ENCODE data around the gene KNSTRN.

KNSTRN gene, protein sequence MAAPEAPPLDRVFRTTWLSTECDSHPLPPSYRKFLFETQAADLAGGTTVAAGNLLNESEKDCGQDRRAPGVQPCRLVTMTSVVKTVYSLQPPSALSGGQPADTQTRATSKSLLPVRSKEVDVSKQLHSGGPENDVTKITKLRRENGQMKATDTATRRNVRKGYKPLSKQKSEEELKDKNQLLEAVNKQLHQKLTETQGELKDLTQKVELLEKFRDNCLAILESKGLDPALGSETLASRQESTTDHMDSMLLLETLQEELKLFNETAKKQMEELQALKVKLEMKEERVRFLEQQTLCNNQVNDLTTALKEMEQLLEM

GRCh38 chr15:40382580-40383456 lies at the start of gene KNSTRN:
Gene KNSTRN (plus strand): TSS chr15:40382721. CDS start chr15:40382836, 115 bp downstream.
- DNase-seq: peak; percentile 92

- peak; percentile 73 for DNase-seq
Observed at GRCh38 chr15:40333922-40334492, 48.5 kb upstream of the KNSTRN start.

GRCh38 chr15:40334541-40334940 lies 48.0 kb upstream of the KNSTRN start:
- no peak for DNase-seq

- DNase-seq: no peak
Observed at GRCh38 chr15:40334941-40335795, 47.4 kb upstream of the KNSTRN start.

DNA sequence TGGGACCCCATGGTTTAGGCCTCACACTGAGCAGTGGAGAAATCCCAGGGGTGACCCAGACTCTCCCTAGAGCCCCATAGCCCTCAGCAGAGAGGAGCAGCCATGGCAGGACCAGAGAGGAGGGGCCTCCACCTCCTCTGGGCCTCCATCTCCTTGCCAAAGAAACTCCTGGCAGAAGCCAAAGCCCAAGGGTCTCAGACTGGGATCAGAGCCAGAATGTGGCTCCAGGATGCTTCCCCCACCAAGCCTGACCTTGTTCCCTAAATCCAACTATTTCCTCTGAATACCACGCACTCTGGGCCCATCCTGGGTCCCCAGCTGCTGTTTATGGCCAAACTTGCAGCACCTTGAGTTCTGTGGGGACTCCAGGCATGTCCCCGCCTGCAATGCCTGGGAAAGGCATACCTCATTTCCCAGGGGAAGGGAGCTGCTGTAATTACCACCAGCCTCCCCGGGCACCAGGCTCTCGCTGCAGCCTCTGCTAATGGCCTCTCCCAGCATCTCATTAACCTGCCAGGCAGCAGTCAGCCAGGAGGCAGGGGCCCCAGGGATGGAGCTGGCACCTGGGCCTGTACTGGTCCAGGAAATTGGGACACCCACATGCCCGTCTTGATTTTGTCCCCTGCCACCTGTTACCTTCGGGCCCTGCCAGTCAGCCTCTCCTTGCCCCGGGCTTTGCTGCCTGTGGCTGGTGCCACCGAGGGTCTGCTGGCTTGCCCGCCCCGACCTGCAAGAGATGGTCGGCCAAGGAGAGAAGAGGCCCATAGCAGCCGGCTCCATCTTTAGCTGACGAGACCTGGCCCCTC lies 46.4 kb upstream of the KNSTRN start:
- no peak for DNase-seq

DNA sequence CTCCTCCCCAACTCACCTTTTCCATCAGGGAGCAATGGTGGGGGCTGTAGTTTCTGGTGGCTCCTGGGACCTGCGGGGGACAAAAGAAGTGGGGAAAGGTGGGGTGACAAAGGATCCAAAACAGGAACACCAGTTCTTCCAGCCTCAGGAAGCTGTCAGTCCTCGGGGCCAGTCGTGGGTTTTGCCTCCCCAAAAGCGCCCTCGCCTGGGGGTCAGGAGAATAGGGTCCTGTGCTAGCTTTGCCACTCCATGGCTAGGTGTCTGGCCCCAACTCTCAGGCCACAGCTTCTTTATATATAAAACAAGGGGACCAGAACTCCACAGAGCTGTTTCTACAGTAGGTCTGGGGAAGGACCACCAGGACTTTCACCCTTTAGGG lies 45.8 kb upstream of the KNSTRN start:
- no peak for DNase-seq

DNA sequence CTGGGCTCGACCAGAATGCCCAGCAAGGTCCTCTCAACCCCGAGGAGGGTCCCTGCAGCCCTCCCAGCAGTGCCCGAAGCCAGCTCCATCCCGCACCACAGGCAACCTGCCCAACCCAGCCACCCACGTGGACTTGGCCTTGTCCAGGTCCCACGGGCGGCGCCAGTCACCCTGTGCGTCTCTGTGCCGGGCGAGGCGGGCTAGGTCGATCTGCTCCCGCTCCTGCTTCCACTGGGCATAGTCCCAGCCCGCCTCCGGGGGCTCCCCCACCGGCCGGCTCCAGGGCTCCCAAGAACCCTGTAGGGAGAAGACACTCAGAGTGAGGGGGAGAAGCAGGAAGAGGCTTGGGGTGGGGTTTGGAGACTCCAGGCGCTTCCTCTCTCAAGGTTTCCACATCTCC lies 44.9 kb upstream of the KNSTRN start:
- no peak for DNase-seq

DNA sequence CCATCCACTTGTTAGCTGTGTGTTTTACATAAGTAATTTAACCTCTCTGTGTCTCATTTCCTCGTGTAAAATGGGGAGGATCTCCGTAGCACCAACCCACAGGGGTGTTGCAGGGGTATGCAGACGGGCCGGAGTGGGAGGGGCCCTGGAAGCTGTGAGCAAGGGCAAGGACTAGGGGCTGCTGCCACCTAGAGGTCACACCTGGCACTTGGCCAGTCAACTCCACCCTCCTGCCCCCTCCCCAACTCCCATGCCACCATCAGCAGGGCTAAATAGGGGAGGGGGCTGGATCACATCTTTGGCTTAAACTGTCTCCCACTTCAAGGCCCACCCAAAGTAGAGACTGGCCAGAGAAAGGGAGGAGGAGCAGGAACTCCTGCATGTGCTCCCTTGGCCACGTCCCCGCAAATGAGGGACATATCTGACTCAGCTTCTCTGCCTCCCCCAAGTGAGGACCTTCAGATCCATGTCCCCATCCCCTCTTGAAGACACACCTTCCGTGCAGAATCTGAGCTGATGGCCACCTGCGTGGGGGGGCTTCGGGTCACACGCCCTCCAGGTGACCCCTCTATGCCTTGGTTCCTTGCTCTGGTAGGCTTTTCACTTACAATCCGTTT lies 44.4 kb upstream of the KNSTRN start:
- DNase-seq: no peak

DNA sequence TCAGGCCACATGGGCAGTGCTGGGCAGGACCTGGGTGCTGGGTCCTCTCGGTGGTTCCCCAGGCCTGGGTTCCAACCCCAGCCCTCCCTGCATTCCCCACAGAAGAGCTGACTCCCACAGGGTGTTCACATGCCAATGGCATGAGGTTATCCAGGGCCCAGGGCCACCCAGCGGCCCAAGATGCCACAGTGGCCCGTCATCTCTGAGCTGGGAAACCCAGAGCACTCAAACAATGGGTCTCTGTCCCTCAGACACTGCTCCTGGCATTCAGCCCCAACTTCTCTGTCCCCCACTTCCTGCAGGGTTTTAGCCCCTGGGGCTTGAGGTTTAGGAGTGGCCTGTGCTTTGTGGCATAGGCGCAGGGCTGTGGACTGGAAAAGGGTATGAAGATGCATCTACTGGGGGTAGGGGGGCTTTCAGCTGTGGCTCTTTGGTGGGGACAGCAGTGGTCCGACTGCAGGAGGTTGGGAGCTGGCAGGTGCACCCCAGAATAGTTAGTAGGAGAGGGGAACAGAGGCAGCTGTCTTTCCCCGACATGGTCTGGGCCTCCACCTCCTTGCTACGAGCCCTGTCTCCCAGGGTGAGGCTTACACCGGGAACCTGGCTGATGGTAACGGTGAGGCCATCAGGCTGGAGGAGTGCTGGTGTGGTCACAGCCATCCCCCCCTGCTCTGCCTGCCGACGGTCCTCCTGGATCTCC lies 43.5 kb upstream of the KNSTRN start:
- no peak for DNase-seq

GRCh38 chr15:40339621-40339945 lies 42.9 kb upstream of the KNSTRN start:
- no peak for DNase-seq

GRCh38 chr15:40340038-40340739 lies 42.3 kb upstream of the KNSTRN start:
- DNase-seq: peak; percentile 68

DNA sequence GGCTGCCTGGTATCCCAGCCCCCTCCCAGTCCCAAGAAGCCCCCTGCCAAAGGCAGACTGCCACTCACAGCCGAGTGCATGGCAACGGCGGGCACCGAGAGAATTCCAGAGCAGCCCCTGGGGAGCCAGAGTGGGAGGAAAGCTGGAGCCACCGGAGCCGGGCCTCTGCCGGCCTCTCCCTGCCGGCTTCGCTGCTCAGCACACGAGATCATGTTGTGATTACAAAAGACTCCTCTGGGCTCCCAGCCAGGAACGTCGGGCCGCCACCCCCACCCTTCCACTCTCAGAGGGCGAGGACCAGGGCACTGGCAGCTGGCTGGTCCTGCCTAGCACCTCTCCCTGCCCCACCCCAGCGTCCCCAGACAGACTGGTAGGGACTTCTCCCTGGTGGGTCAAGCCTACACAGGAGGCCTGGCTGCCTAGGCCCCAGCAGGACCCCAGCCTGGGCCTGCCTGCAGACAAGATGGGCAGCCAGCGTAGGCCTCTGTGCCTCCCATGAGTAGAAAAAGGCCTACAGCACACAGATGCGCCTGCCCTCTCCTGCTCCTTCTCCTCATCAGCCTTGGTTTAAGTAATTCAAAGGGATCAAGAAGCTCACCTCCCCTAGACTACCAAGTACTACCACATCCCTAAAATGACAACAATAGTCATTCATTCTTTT lies 41.7 kb upstream of the KNSTRN start, which contains the start of gene CCDC9B:
Gene CCDC9B (minus strand): TSS at position 200 of the 661 bp plus-strand sequence. CDS start 120 bp downstream, at position 80.
- DNase-seq: peak; percentile 67

DNA sequence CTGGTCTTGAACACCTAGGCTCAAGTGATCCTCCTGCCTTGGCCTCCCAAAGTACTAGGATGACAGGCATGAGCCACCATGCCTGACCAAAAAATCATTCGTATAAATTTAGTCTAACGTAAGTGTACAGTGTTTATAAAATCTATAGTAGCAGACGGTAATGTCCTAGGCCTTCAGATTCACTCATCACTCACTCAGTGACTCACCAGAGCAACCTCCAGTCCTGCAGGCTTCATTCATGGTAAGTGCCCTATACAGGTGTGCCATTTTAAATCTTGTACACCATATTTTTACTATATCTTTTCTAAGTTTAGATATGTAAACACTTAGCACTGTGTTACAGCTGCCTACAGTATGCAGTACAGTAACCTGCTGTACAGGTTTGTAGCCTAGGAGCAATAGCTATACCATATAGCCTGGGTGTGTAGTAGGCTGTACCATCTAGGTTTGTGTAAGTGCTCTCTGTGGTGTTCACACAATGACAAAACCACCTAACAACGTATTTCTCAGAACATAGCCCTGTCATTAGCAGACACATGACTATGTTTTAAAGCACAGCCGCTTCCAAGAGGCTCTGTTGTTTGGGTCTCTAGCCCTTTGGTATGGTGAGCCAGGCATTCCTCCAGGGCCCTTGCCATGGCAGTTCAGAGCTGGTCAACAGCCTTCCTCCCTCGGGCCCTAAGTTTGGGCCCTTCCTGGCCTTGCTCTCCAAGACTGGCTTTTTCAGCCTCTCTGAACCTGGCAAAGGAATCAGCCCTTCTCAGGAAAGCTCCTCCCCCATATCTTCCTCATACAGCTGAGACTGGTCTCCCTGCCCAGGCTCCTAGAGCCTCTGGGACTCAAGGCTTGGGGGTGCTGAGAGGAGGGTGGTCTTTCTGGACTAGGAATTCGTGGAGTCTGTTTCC lies 39.9 kb upstream of the KNSTRN start:
- DNase-seq: no peak

GRCh38 chr15:40343512-40343911 lies 39.0 kb upstream of the KNSTRN start:
- DNase-seq: no peak

DNA sequence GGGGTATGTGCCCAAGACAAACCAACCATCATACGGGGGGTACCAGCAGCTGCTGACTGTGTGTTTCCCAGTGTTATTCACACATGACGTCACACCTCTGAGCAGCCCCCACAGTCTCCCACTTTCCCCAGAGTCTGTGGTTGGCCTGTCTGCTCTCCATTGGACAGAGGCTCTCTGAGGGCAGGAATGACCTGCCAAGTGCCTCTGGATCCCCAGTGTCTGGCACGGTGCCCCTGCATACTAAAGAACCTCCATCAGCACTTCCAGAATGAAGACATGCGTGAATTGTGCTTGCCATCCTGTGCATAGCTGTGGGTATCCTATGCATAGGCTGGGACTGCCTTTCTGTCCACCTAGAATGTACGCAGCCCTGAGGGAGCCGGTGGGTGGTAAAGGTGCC lies 38.3 kb upstream of the KNSTRN start:
- no peak for DNase-seq

- DNase-seq: no peak
Observed at GRCh38 chr15:40344631-40345120, 37.8 kb upstream of the KNSTRN start.

DNA sequence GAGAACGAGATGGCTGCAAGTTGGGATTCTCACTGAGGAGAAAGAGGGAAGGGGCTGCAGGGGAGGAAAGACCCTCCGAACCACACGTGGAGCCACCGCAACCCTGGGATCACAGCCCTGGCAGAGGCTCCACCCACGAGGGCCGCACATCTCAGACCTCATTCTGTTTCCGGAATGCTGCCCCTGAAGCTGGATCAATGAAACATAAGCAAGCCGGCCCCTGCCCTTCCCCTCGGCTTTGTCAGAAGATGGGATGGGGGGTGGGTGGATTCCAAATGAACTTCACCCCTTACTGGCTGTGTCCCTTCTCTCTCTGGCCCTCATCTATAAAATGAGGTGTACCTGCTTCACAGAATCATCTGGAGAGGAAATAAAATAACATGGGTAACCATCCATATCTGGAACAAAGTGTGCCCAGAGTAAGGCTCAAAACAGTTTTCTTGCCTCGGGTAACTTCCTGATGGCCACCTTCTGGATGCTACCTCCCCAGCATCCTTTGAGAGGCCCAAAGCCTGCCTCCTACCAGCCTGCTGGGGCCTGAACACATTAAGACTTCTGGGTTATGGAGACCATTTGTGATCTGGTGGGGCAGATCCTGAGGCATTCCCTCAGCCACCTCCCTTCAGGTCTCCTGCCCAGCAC lies 37.2 kb upstream of the KNSTRN start:
- DNase-seq: no peak
